Measurements from ENCODE around the gene CDH23. TPM values are rescaled to one million over a fixed set of nuclear protein-coding genes. Genes with fewer than 3 reads are reported as not detected.
A peak's percentile ranks its signal among the peaks of the same experiment; 100 is the strongest.

The CDH23 gene
- total and polyA plus RNA-seq, 9 of the 15 experiments (the other 6 are each of a cell fraction or from before 2014, with no cell fraction given) = 0.18 to 1.2 (median 0.47) TPM

GRCh38 chr10:71607082-71607443, 210.3 kb downstream of the CDH23 start (continued):
- TF ChIP-seq ZNF395 (CRISPR knock-in tag; IDR thresholded peaks at IDR 0.05) = no peak
- TF ChIP-seq CREB3L1 (IDR thresholded peaks at IDR 0.05; ENCODE audit: borderline replicate concordance, low read depth) = no peak
- TF ChIP-seq PTTG1 (tag; IDR thresholded peaks at IDR 0.05; ENCODE audit: low read depth) = no peak

GRCh38 chr10:71608819-71609768, 212.4 kb downstream of the CDH23 start:
- Histone ChIP-seq H3K4me1 (replicated peaks in 1 of 2; ENCODE audit: control insufficient read depth in 2 of 2, insufficient read depth in 2 of 2, low read length in 2 of 2) (peaks cover 17 to 28% of the 10 kb centered on the region in 2 experiments), H3K9me1 (ENCODE audit: control insufficient read depth, insufficient read depth, low read length) (no peaks in the 10 kb centered on the region), H4K20me1 (replicated peaks; ENCODE audit: control insufficient read depth, insufficient read depth, low read length) (no peaks in the 10 kb centered on the region), H3K36me3 (ENCODE audit: control insufficient read depth, insufficient read depth, low read length) (no peaks in the 10 kb centered on the region), H3K27ac (ENCODE audit: extremely low read depth, low read depth, low read length) (no peak overlapping the region), H3K9ac (ENCODE audit: insufficient read depth in 1 of 2, low read depth in 2 of 2, low read length in 2 of 2) (0 out of 4 replicates have a peak overlapping the region, but pooled peaks of 1 of the 2 experiments have one; percentile 15), H3K4me2 (ENCODE audit: insufficient read depth, low read length) (no peak overlapping the region), H2AFZ (ENCODE audit: low read depth, low read length) (peak overlapping the region; percentile 63), H3K27me3 (ENCODE audit: control insufficient read depth in 2 of 2, insufficient read depth in 2 of 2, low read length in 2 of 2) (no peaks in the 10 kb centered on the region), H3K4me3 (no peak overlapping the region), H3K79me2 (ENCODE audit: control insufficient read depth, insufficient read depth, low read length) (no peaks in the 10 kb centered on the region), H3K9me3 (replicated peaks; ENCODE audit: control insufficient read depth, insufficient read depth, low read depth, low read length) (no peaks in the 10 kb centered on the region)
- FAIRE-seq (peak; percentile 86), DNase-seq (ENCODE audit: extremely low read depth in 1 of 4, low spot score in 3 of 4) (peak; percentile 78 to 92 (median 80)), ATAC-seq (peak; percentile 87)
- ChIA-PET POLR2A (interaction anchor here (0.6 to 0.7 kb wide), 2 partner anchors 13 to 185 kb away, joined by 3 to 5 read pairs; no protein-coding TSS in a partner anchor), CTCF (ENCODE audit: low intra/inter-chr PET ratio) (interaction anchor here (0.7 to 1.0 kb wide), 2 partner anchors 202 to 290 kb away, joined by 3 read pairs; partner anchors contain the start of gene SLC29A3)
- BruUV-seq (replicated peaks) = no TSS peak
- in situ Hi-C loops (cut with MboI) = no loop called here
- intact Hi-C loops (cut with micrococcal nuclease) = loop anchor here (2.0 to 5.0 kb wide), 2 partner anchors 122 to 297 kb away; no protein-coding TSS in a partner anchor
- 56% methylated on average over 18 of the region's 20 CpGs for WGBS (ENCODE audit: insufficient coverage, low coverage, missing lambda C conversion rate)
- TF ChIP-seq RB1 (IDR thresholded peaks at IDR 0.05; ENCODE audit: low read depth) = peak; percentile 62; the same call in 1 of the 2 replicates
- TF ChIP-seq ZFP91 (CRISPR knock-in tag; IDR thresholded peaks at IDR 0.05) = no peak
- TF ChIP-seq ZBTB12 (CRISPR knock-in tag; IDR thresholded peaks at IDR 0.05) = no peak
- no peak for TF ChIP-seq ZNF699 (CRISPR knock-in tag; IDR thresholded peaks at IDR 0.05; ENCODE audit: insufficient replicate concordance)
- TF ChIP-seq STAG1 (CRISPR knock-in tag; IDR thresholded peaks at IDR 0.05; ENCODE audit: borderline replicate concordance) = 0 out of 2 replicates have a peak, but pooled peaks have one; percentile 4
- TF ChIP-seq E4F1 (CRISPR knock-in tag; IDR thresholded peaks at IDR 0.05; ENCODE audit: borderline replicate concordance) = no peak
